Glutamatergic neuron (in vitro differentiated cells): ENCODE data around the gene DOCK6. TPM values are rescaled to one million over a fixed set of nuclear protein-coding genes. Genes with fewer than 3 reads are reported as not detected.

Source experiments
- DNase-seq: peaks from one replicate; pipeline ENCODE4 v3.0.0; 2022
- H3K27ac Mint-ChIP-seq: one replicate; pipeline ENCODE4 v1.8.0; 2020; ENCODE audit warnings: mild to moderate bottlenecking, mixed read lengths, inconsistent platforms; ENCODE audit not compliant: unreplicated experiment
- H3K27me3 Mint-ChIP-seq: one replicate; pipeline ENCODE4 v1.8.0; 2020; ENCODE audit warnings: mild to moderate bottlenecking, moderate library complexity, mixed read lengths, inconsistent platforms; ENCODE audit not compliant: unreplicated experiment
- H3K36me3 Mint-ChIP-seq: one replicate; pipeline ENCODE4 v1.8.0; 2020; ENCODE audit warnings: mild to moderate bottlenecking, mixed read lengths, inconsistent platforms; ENCODE audit not compliant: unreplicated experiment
- H3K4me1 Mint-ChIP-seq: one replicate; pipeline ENCODE4 v1.8.0; 2020; ENCODE audit warnings: mild to moderate bottlenecking, low read depth, mixed read lengths, inconsistent platforms; ENCODE audit not compliant: unreplicated experiment
- H3K4me3 Mint-ChIP-seq: one replicate; pipeline ENCODE4 v1.8.0; 2020; ENCODE audit warnings: mild to moderate bottlenecking, mixed read lengths, inconsistent platforms; ENCODE audit not compliant: unreplicated experiment
- H3K9me3 Mint-ChIP-seq: one replicate; pipeline ENCODE4 v1.8.0; 2020; ENCODE audit warnings: mild to moderate bottlenecking, moderate library complexity, mixed read lengths, inconsistent platforms; ENCODE audit not compliant: unreplicated experiment
- CTCF ChIP-seq: fragments of 200-600 bp; sonication (generic); IDR thresholded peaks from one replicate; pipeline ENCODE4 v1.5.0; 2021; ENCODE audit not compliant: partially characterized antibody, unreplicated experiment
- total RNA-seq: library from RNA; stranded (reverse); fragmentation: NEBNext Ultra II Directional; extraction: Animal tissue kit (Norgen Biotek cat#: 25700); gene quantifications from one replicate; pipeline ENCODE4 v1.2.1, GENCODE V29; 2021; ENCODE audit not compliant: unreplicated experiment

The DOCK6 gene
- total RNA-seq, 1 donor from 2014 or later = 260 TPM

DNA sequence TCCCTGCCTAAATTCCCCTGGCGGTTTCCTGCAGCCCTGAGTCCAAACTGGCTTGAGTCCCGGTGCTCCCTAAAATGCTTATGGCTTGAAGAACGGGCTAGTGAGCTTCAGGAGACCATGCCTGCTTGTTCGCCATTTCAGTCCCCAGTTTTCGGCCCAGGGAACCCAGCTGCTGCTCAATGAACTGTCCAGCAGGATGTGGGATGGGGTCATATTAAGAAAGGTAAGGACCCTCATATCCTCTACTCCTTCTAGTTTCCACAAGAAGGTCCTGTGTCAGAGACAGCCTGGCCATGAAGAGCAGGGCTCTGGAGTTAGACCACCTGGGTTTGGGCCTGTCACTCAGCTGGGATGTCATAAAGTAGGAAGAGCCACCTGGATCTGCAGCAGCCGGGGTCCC lies 89.7 kb downstream of the DOCK6 start:
- no peak for TF ChIP-seq CTCF
- Mint-ChIP-seq H3K27ac (no peak overlapping the region), H3K27me3 (peaks cover 2% of the 10 kb centered on the region), H3K36me3 (no peaks in the 10 kb centered on the region), H3K4me1 (no peaks in the 10 kb centered on the region), H3K9me3 (peaks cover 1% of the 10 kb centered on the region), H3K4me3 (no peak overlapping the region)
- no peak for DNase-seq

DNA sequence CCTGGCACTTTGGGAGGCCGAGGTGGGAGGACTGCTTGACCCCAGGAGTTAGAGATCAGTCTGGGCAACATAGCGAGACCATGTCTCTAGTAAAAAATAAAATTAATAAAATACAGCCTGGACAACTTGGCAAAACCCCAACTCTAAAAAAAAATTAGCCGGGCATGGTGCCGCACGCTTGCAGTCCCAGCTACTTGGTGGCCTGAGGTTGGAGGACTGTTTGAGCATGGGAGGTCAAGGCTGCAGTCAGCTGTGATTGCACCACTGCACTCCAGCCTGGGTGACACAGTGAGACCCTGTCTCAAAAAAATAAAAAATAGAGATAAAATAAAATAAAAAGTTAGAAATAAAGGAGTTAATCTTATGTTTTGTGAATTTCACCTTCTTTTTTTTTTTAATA lies 91.2 kb downstream of the DOCK6 start:
- Mint-ChIP-seq H3K27ac (no peak overlapping the region), H3K4me1 (no peaks in the 10 kb centered on the region), H3K36me3 (no peaks in the 10 kb centered on the region), H3K9me3 (peaks cover 1% of the 10 kb centered on the region), H3K4me3 (no peak overlapping the region), H3K27me3 (peaks cover 2% of the 10 kb centered on the region)
- TF ChIP-seq CTCF = no peak
- DNase-seq = no peak

- Mint-ChIP-seq H3K4me3 (no peak overlapping the region), H3K9me3 (peaks cover 1% of the 10 kb centered on the region), H3K4me1 (no peaks in the 10 kb centered on the region), H3K27ac (no peak overlapping the region), H3K36me3 (no peaks in the 10 kb centered on the region), H3K27me3 (peaks cover 3% of the 10 kb centered on the region)
- TF ChIP-seq CTCF = no peak
- no peak for DNase-seq
These were observed 92.2 kb downstream of the DOCK6 start for GRCh38 chr19:11169896-11170678.

DNA sequence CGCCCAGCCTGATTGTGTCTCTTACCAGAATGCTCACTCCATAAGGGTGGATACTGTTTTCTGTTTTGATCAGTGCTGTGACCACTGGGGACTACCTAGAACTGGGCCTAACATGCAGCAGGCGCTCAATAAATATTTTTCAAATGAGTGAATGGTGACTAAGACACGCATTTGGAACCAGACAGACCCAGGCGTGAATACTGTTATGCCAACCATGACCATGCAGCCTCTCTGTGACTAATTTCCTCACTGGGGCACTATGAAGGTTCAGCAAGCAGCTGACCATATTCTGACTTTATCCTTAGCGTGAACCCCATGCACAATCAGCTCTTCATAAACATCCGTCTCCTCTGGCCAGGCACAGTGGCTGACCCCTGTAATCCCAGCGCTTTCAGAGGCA lies 93.8 kb downstream of the DOCK6 start:
- Mint-ChIP-seq H3K9me3 (peaks cover 1% of the 10 kb centered on the region), H3K27me3 (peaks cover 3% of the 10 kb centered on the region), H3K4me3 (no peak overlapping the region), H3K27ac (no peak overlapping the region), H3K4me1 (no peaks in the 10 kb centered on the region), H3K36me3 (peaks cover 6% of the 10 kb centered on the region)
- TF ChIP-seq CTCF = no peak
- no peak for DNase-seq

DNA sequence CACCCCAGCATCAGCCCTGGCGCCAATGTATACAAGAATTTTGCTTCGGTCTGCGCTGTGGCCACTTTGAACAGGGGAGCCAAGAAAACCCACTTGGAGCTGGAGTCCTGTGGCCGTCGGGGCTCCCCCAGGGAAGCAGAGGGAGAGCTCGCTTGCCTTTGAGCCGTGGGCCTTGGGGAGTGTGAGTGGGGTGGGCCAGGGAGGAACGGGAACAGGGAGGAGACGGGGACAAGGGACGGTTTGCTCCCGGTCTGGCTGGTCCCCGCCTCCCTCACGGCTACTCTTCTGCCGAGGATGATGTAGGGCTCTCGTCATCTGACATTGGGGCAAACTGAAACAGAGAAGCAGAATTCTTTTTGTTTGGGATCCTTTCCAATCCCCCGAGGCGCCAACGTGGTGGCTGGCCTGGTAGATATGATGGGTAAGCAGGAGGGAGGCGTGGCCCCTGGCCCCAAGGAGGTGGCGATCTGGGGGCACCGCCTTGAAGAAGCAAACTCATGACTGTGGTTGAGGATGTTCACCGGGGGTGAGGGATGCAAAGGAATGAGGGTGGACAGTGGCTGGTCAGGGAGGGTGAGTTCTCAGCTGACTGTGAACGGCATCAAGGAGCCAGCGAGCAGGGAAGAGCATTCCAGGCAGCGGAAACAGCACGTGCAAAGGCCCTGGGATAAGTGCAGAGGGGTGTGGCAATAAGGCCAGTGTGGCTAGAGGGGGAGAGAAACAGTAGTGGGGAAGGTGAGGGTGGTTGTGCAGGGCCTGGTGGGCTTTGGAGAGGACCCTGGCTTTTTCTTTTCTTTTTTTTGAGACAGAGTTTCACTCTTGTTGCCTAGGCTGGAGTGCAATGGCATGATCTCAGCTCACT lies 95.8 kb downstream of the DOCK6 start:
- Mint-ChIP-seq H3K27me3 (peaks cover 1% of the 10 kb centered on the region), H3K27ac (no peak overlapping the region), H3K4me3 (no peak overlapping the region), H3K4me1 (no peaks in the 10 kb centered on the region), H3K9me3 (peaks cover 1% of the 10 kb centered on the region), H3K36me3 (peaks cover 6% of the 10 kb centered on the region)
- no peak for DNase-seq
- TF ChIP-seq CTCF = no peak
